Posterior cingulate gyrus (tissue), 11 donors: ENCODE results near the gene DPYD.
A peak's percentile ranks its signal among the peaks of the same experiment; 100 is the strongest.

ENCODE experiments used
- DNase-seq, 10 donors: peaks; one replicate each; pipeline versions ENCODE4 v3.0.0 to v3.0.0-alpha.2; 2020 to 2021; ENCODE audit warnings: mixed read lengths in 3 of 10
- intact Hi-C: fragments of 100-400 bp; cut with DNase I; formaldehyde crosslinking; loops from one replicate; pipeline ENCODE4 v1.15.1; 2023

DPYD gene

GRCh38 chr1:97738270-97738669, 182.6 kb downstream of the DPYD start:
- intact Hi-C loops: no loop called here
- no peak for DNase-seq

GRCh38 chr1:97730271-97730670, 190.6 kb downstream of the DPYD start:
- peak in 3 of 10 donors; percentile 17 to 59 (median 35) for DNase-seq
- intact Hi-C loops: no loop called here

- intact Hi-C loops: no loop called here
Observed at GRCh38 chr1:97728436-97728835, 192.4 kb downstream of the DPYD start.

GRCh38 chr1:97727029-97727428, 193.8 kb downstream of the DPYD start:
- no peak for DNase-seq
- intact Hi-C loops: no loop called here

More at GRCh38 chr1:97728436-97728835, 192.4 kb downstream of the DPYD start:
- no peak for DNase-seq

GRCh38 chr1:97726386-97726785, 194.4 kb downstream of the DPYD start:
- DNase-seq: no peak
- intact Hi-C loops: no loop called here

- no peak for DNase-seq
- intact Hi-C loops: no loop called here
Observed at GRCh38 chr1:97721221-97721620, 199.6 kb downstream of the DPYD start.

- no peak for DNase-seq
- intact Hi-C loops: no loop called here
Observed at GRCh38 chr1:97712980-97713379, 207.9 kb downstream of the DPYD start.

- DNase-seq: no peak
- intact Hi-C loops: no loop called here
Observed at GRCh38 chr1:97711858-97712257, 209.0 kb downstream of the DPYD start.

- intact Hi-C loops: no loop called here
Observed at GRCh38 chr1:97693601-97694000, 227.2 kb downstream of the DPYD start.

GRCh38 chr1:97691325-97691724, 229.5 kb downstream of the DPYD start:
- intact Hi-C loops: no loop called here
- no peak for DNase-seq

More at GRCh38 chr1:97693601-97694000, 227.2 kb downstream of the DPYD start:
- DNase-seq: no peak

- intact Hi-C loops: no loop called here
- DNase-seq: no peak
Observed at GRCh38 chr1:97685360-97685759, 235.5 kb downstream of the DPYD start.

GRCh38 chr1:97680894-97681293, 239.9 kb downstream of the DPYD start:
- intact Hi-C loops: no loop called here
- no peak for DNase-seq

- intact Hi-C loops: no loop called here
- no peak for DNase-seq
Observed at GRCh38 chr1:97680470-97680869, 240.4 kb downstream of the DPYD start.

- DNase-seq: no peak
- intact Hi-C loops: no loop called here
Observed at GRCh38 chr1:97677702-97678101, 243.1 kb downstream of the DPYD start.

- DNase-seq: no peak
- intact Hi-C loops: no loop called here
Observed at GRCh38 chr1:97674517-97674916, 246.3 kb downstream of the DPYD start.

- peak in 2 of 10 donors; percentile 7 to 21 for DNase-seq
- intact Hi-C loops: no loop called here
Observed at GRCh38 chr1:97668945-97669344, 251.9 kb downstream of the DPYD start.

GRCh38 chr1:97660431-97661105, 260.3 kb downstream of the DPYD start:
- no peak for DNase-seq
- intact Hi-C loops: no loop called here

GRCh38 chr1:97654876-97655585, 265.8 kb downstream of the DPYD start:
- no peak for DNase-seq
- intact Hi-C loops: no loop called here

- intact Hi-C loops: no loop called here
- DNase-seq: no peak
Observed at GRCh38 chr1:97651250-97651649, 269.6 kb downstream of the DPYD start.

- no peak for DNase-seq
- intact Hi-C loops: no loop called here
Observed at GRCh38 chr1:97649591-97649990, 271.2 kb downstream of the DPYD start.

GRCh38 chr1:97647776-97648175, 273.1 kb downstream of the DPYD start:
- no peak for DNase-seq
- intact Hi-C loops: no loop called here

- intact Hi-C loops: no loop called here
Observed at GRCh38 chr1:97646071-97646470, 274.8 kb downstream of the DPYD start.

More at GRCh38 chr1:97646071-97646470, 274.8 kb downstream of the DPYD start:
- no peak for DNase-seq
